Esophagus squamous epithelium (tissue), 4 donors: Measurements from ENCODE around the gene STX8.

Source experiments
- CTCF ChIP-seq, 6 experiments: fragments of 450-650 bp in 4 of 6; fragments of 200-600 bp in 2 of 6; sonication (generic) in 2 of 6; IDR thresholded peaks; one replicate each; pipeline ENCODE4 v1.5.1; 2016 to 2019; ENCODE audit warnings: antibody characterized with exemption in 6 of 6, mild to moderate bottlenecking in 4 of 6, moderate library complexity in 4 of 6
- POLR2A ChIP-seq, 4 donors: fragments of 450-650 bp; IDR thresholded peaks; one replicate each; pipeline ENCODE4 v1.6.1; 2017; ENCODE audit warnings: antibody characterized with exemption in 4 of 4, mild to moderate bottlenecking in 4 of 4, moderate library complexity in 3 of 4

- TF ChIP-seq CTCF (IDR thresholded peaks at IDR 0.05), result no peak
- TF ChIP-seq POLR2A (IDR thresholded peaks at IDR 0.05), result no peak
Observed at GRCh38 chr17:9549215-9549614, 26.4 kb downstream of the STX8 start.
